HG02885 (cell line): ENCODE measurements around the gene GTF2A1.
"Not testable (repeated sequence)": the region's sequence is repeated elsewhere in the genome, so short reads cannot be mapped to it uniquely, and the experiment has no call there.

ENCODE experiments used
- ATAC-seq: cut with Tn5 transposase; IDR thresholded peaks from one replicate; pipeline ENCODE4 v1.9.1; 2021; ENCODE audit warnings: mild to moderate bottlenecking; ENCODE audit not compliant: unreplicated experiment, poor library complexity

Gene GTF2A1

DNA sequence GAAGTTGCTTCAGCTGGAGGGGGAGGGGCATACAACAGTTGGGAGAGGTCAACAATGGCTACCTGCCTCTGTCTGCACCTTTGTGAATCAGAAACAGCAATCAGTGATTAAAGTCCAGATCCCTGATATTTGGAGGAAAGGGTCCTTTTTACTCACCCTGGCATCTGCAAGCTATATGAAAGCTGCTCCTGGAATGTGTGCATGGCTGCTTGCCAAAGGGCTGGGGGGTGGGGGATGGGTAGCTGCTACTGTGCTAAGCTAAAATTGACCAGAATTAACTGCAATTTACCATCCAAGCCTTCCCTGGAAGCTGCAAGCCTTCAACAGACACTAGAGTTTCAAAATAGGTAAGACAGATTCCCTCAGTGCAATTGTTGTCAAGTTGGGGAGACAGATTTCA, 13.5 kb upstream of the GTF2A1 start:
- no peak for ATAC-seq

DNA sequence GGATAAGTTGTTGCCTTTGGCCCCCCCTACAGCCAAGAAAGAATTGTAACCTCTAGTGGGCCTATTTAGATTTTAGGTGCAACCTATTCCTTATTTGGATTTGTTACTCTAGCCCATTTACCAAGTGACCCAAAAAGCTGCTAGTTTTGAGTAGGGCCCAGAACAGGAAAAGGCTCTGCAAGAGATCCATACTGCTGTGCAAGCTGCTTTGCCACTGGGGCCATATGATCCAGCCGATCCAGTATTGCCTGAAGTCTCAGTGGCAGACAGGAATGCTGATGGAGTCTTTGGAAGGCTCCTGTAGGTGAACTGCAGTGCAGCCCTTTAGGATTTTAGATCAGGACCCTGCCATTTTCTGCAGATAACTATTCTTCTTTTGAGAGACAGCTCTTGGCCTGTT, 12.9 kb upstream of the GTF2A1 start:
- no peak for ATAC-seq

DNA sequence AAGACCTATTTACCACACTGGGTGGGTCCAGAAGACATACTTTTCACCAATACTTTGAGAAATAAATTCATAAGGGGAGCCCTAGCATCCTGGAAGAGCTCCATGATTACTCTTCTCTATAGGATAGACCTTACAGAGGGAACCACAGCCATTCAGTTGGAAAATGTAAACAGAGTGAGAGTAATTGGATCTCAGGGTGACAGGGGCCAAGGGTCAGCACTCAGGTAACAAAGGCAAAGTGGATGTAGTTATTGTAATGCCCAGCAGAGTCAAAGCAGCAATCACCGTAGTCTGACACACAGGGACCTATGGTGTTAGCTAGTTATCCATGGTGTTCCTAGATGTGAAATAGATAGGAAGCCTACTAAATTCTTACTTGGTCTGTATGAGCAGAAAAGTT, 10.8 kb upstream of the GTF2A1 start:
- ATAC-seq: no peak

DNA sequence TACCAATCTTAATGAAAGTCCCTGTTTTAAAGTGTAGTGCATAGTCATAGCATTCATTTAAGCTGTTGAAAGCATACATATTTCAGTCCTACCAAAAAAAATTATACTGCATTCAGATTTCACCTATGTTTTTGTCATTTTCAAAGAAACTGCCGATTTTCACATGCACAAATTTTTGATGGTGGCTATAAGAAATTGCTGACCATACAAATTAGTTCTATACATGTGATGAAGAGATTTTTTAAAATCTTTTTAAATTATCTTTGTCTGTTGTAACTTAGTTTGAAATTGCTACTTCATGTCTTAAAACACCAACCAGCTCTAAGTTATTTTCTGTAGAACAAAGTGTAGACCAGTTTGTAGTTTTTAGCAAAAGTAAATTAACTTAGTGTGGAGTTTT, 3.5 kb upstream of the GTF2A1 start:
- no peak for ATAC-seq

DNA sequence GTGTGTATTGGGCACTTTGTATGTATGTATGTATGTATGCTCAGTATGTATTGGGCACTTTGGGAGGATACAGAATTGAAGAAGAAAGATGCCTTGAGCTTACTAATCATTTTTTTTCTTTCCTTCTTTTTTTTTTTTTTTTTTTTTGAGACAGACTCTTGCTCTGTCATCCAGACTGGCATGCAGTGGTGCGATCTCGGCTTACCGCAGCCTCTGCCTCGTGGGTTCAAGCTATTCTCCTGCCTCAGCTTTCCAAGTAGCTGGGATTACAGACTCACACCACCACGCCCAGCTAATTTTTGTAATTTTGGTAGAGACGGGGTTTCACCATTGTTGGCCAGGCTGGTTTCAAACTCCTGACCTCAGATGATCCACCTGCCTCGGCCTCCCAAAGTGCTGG, 3.0 kb upstream of the GTF2A1 start:
- not testable (repeated sequence) for ATAC-seq

DNA sequence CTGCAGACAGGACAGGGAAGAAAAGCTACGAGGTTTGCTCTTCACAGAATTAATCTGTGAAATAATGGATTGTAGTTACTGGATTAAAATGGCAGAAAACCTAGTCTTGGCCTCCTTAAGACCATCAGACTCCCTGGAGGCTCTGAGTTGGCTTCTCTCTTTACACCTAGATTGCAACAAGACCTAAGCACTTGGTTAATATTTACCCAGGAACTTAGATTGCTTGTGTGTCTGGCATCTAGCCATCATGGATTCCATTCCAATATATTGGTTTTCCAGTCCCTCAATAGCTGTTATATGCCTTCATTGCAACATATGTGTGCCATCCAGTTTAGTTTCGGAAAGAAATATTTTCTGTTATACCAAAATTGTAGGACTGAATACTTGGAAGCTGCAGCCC, 1.9 kb upstream of the GTF2A1 start:
- no peak for ATAC-seq

DNA sequence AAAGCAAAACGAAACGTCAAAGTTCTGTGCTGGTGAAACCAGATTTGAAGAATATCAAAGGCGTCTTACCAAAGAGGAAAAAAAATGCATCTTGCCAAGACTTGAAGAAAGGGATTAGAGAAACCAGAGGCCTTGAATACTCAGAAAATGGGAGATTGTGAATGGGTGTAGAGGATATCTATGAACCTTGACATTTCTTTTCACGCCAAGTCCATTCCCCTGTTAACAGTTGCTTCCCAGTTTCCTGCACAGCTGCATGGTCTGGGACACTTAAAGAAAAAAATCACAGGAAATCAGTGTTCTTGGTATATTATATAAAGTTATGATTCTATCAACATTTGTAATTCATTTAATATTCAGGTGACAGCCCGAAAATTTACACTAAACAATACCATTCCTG, 1.4 kb upstream of the GTF2A1 start:
- ATAC-seq: no peak

DNA sequence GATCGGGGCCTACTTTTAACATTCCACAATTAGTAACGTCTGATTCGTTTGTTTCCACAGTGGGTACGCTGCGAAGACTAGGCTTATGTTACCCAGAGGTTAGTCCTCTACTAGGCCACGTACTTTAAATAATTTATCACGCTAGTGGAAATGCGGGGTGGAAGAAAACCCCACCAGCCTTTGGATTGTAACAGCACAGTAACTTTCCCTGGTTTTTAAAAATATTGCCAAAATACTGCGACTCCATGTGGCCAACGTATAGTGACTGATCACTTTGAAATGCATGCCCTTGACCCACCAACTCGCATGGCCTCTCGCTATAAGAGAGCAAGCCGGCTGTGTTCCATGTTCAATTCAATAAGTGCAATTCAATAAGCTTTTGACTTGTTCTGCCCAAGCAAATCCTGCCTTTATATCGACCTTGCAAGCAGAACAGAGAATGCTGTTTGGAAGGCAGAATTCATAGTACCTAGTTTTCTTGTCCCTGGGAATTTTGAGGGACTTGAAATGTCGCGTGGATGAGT, 882 bp upstream of the GTF2A1 start:
- ATAC-seq: no peak

DNA sequence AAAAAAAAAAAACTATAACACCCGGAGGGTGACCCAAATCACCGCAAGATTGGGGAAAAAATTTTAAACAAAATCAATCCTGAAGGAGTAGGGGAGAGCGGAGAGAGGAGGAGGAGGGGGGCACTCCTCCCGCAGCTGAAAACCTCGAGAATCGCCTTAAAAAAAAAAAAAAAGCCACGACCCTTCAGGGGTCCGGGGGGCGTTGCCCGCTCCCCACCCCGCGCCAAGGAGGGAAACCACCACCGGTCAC, 254 bp downstream of the GTF2A1 start:
- ATAC-seq: no peak

DNA sequence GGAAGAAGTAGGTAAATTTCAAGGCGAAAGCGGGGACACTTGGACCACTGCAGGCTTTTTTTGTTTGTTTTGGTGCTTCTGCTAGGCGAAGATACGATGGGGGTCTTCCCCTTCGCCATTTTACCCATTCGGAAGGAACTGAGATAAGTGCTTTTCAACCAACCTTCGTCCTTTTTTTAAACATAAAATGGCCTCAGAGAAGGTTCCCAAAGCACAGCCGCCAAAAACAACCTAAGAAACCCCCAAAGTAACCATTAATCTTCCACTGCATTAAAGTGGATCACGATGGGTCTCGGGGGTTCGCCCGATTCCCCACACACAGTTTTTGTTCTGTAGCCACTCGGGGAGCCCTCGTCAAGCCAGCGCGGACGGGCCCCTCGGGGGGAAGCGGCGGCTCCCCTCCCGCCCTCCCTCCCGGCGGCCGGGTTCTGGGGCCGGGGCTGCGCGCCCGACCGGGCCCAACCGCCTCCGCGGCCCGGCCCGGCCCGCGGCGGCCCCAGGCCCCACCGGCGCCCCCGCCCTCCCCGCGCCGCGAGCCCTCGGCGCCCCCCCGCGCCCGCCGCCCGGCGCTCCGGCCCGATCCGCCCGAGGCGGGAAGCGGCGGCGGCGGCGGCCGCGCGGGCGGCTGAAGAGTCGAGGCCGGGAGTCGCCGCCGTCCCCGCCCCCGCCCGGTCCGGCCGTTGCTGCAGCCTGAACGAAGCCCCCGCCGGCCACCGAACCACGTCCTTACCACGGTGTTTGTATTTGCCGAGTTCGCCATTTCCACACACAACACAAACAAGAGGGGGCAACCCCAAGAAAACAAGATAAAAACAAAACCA, 790 bp downstream of the GTF2A1 start:
- no peak for ATAC-seq

DNA sequence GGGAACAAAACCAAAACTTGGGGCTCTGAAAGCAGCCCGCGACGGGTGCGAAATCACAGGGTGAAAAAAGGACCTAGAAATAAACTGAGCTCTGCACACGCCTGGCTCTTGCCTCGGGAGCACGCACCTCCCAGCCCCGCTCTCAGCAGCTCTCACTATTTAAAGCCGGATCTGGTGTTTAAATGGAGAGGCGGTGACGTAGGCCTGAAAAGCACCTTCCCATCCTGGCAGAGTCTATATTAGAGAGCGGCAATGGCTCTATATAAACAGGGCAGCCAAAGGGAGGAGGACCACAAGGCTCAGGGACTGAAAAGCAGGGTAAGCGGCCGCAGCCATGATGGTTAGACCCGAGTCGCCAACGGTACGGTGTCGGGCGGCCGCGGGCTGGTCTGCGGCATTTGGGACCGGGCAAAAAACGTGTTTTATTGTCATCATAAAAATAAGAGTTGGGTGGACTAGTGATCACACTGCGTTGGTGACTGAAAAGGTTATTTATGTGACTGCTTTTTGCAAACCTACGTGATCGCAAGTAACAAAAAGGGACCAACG, 1.5 kb downstream of the GTF2A1 start:
- peak; percentile 63 for ATAC-seq

DNA sequence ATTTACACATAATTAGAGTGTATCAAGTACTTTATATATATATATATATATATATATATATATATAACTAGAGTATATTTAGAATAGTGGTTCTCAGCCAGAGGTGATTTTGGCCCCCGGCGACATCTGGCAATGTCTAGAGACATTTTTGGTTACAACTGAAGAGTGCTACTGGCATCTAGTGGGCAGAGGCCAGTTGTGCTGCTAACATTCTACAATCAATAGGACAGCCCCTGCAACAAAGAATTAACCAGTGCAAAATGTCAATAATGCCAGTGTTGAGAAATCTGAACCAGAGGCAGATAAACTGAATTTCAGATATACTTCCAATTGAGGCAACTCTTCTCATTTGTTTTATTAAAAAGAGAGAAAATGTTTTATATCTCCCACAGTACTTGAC, 8.9 kb downstream of the GTF2A1 start:
- peak; percentile 69 for ATAC-seq

DNA sequence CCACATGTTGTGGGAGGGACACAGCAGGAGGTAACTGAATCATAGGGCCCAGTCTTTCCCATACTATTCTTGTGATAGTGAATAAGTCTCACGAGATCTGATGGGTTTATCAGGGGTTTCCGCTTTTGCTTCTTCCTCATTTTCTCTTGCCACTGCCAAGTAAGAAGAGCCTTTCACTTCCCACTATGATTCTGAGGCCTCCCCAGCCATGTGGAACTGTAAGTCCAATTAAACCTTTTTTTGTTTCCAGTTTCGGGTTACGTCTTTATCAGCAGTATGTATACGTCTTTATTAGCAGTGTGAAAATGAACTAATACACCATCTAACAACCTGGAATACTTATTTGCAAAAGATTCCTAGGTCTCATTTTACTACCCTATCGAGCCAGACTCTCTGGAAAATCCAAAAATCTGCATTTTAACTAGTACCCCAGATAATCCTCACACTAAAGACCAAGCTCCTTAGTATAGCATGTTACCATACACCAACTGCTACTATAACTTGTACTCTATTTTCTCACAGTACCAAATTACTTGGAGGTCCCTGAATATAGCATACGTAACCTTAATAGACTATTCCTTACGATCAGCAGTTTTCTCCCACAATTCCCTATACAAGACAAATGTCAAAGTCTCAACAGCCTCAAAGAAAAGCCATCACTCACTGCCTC, 11.5 kb downstream of the GTF2A1 start:
- ATAC-seq: peak; percentile 68

DNA sequence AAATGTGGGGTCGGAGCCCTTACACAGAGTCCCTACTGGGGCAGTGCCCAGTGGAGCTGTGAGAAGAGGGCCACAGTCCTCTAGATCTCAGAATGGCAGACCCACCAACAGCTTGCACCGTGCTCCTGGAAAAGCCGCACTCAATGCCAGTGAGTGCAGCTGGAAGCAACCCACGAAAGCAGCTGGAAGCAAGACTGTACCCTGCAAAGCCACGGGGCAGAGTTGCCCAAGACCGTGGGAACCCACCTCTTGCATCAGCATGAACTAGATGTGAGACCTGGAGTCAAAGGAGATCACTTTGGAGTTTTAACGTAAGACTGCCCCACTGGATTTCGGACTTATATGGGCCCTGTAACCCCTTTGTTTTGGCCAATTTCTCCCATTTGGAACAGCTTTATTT, 12.3 kb downstream of the GTF2A1 start:
- no peak for ATAC-seq

DNA sequence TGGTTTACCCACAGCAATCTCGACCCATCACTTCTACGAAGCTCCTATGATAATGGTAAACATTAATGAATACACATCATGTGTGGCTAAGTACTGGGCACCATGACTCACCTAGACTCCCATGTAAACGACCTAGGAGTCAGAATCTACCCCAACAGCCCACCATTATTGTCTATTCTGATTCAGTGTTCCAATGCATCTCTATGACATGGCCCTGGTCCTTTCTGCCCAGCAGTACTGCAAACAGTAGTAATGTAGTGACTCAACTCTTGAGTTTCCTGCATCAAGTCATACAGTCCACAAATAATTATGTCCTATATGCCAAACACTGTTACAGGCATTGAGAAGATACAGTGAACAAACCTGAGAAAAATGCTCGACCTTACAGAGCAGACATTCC, 14.6 kb downstream of the GTF2A1 start:
- no peak for ATAC-seq

DNA sequence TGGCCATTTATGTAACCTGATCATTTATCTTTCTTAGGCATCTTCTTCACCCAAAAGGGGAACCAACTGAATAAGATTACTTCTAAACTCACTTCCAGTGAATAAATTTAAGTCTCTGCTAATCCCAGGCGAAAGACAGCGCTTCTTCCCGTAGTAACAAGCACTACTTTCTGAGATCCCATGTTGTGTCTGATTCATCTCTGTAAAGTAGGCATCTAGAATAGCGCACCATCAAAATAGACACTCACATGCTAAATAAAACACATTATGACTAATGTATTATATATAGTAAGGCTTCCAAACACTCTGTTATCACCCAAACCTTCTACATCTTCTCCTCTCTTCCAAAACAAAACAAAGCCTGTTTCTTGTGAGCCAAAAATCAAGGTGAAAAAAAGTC, 15.1 kb downstream of the GTF2A1 start:
- ATAC-seq: no peak

DNA sequence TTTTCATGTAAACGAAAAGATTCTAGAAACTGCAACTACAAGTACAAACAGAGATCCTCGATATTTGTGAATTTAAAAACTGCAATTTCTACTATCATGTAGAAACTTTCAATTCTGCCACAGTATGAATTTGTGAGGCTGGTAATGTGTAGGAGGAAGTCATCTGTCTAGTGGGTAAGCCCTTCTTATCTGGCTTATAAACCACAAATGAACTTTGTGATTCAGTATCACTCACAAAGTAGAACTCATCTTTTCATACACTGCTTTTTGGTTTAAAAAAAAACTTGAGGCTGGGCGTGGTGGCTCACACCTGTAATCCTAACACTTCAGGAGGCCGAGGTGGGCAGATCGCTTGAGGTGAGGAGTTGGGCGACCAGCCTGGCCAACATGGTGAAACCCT, 20.7 kb downstream of the GTF2A1 start:
- no peak for ATAC-seq

DNA sequence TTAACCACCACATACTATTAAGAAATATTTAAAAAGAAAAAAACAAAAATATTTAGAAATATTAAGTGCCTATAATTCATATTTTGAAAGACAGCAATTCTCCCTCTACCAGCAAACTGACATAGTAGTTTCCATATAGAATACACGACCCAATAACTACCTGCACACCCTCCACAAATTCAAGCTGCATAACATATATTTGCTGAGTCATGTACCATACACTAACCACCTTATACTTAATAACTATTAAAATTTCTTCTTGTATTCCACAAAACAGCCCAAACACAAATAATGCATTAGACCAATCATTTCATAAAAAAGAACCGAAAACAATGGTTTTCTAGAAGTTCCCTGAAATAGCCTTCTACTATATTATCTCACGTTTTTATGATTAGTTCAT, 21.7 kb downstream of the GTF2A1 start:
- ATAC-seq: no peak

DNA sequence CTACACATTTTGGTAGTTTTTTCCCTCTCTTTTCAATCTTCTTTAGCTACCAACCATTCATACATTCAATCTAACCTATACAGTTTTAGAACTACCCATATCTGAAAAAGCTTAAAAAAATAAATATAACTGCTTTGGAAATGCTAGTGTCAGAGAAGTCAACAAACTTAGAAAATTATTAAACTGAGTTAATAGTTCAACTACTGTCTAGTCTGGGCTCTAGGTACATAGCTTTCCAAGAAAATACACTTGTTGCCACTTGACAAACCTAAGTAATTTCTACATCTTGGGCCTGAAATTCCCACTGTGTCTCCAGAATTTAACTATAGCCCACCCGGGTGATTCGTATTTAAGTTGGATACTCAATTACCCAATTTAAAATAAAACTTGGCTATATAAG, 22.1 kb downstream of the GTF2A1 start:
- ATAC-seq: no peak

DNA sequence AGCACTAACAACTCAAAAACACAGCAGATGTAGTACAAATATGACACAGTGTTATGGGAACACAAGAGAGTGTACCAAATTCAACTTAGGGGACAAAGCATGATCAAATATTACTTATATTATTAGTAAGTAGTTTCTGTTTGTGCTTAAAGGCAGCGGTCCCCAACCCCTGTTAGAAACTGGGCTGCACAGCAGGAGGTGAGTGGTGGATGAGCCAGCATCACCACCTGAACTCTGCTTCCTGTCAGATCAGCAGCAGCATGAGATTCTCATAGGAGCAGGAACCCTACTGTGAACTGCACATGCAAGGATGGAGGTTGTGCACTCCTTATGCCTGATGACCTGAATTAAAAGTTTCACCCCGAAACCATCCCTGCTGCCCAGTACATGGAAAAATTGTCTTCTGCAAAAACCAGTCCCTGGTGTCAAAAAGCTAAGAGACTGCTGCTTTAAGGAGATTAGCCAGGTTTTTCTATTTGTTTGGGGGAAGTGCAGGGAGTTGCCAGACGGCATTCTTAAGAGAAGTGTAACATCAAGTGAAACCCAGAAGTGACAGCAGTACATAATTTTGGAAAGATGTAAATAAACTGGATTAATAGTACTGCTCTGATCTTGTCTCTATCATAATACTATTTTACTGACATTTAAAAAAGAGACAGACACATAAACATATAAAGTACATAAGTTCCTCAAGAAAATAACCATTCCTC, 26.7 kb downstream of the GTF2A1 start:
- peak; percentile 82 for ATAC-seq

DNA sequence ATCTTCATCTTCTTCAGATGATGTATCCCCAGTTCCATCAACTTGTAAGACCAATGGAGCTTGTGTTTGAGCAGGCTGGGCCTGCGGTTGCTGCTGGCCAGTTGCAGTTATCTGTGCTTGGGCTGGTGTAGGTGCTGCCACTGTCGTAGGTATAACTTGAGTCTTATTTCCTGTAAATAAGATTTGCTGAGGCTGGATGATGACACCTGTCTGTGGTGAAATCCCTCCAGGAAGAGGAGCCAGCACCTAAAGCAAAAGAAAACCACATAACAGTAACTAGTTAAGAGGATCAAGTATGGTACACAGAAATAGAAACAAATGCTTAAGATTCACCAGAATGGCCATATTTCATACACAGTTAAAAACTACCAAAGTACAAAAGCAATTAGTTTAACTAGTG, 28.2 kb downstream of the GTF2A1 start:
- ATAC-seq: no peak
